ENCODE measurements around the gene JAM2.

DNA sequence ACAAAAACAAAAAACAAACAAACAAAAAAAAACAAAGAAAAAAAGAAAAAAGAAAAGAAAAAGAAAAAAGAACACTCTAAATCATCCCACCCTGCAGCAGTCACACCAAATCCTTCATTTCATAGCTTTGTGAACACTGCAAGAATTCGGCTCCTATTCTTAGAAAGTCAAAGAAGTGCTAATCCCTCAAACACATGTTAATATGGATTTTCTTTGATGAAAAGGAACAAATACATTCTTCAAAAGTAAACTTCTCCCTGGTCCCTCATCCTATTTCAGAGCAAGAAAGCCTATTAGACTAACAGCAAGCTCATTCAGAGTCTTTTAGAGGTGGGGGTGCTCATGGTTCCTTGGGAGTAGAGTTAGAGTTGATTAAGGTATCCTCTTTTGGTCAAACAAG lies 24.6 kb upstream of the JAM2 start:
- TF ChIP-seq CTCF (conservative IDR thresholded peaks at IDR 0.05 in 1 of 2, IDR thresholded peaks at IDR 0.05 in 1 of 2; ENCODE audit: extremely low read depth in 1 of 2, insufficient read depth in 1 of 2, low read depth in 1 of 2, low read length in 2 of 2) (no peak), EZH2 (IDR thresholded peaks at IDR 0.05; ENCODE audit: borderline replicate concordance, low read length) (no peak)

Data from mammary epithelial cell (primary cell).